Measurements from ENCODE around the gene ZFHX3. TPM values are rescaled to one million over a fixed set of nuclear protein-coding genes. Genes with fewer than 3 reads are reported as not detected.

Gene ZFHX3
- total and polyA plus RNA-seq, 2 experiments from 2014 or later = 6.7 to 12.2 TPM

DNA sequence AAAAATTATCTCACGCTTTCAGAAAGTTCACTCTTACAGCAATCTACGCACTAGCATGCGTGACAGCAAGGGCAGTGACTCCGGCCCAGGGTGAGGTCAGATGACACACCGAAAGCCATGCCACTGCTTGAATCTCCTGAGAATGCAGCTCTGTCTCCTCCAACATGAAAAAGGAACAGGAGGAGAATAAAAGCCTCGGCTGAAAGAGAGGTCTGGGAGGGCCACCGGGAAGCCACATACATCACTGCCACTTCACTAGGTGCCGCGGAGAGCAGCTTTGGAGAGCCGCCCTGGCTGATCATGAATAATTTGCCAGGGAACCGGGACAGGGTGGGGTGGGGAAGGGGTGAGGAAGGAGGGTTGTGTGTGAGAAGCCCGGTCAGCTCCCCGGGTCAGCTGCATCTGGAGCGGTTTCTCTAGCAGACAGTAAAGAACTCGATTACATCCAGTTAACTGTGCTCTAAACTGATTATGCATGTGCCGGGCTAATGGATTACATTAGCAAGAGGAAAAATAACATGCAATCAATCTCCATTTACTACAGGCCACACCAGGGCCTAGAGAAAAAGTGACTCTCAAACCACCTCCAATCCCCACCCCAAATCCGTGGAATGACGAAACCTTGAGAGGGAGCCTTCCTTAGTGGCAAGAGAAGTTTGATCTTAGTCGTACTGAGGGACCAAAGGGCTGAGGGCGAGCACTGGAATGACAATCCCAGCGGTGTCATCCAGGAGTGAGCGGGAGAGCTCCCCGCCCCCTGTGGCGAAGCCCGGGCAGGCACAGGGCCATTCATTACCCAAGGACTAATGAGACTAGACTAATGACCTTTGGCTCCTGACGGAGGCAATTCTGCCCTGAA lies 100.3 kb downstream of the ZFHX3 start:
- Histone ChIP-seq H3K4me3 (no peak overlapping the region), H3K9me3 (ENCODE audit: low read depth) (no peaks in the 10 kb centered on the region), H3K4me1 (ENCODE audit: low read depth) (peaks cover 19% of the 10 kb centered on the region), H3K27me3 (no peaks in the 10 kb centered on the region), H3K27ac (peak overlapping the region; percentile 30), H3K36me3 (peaks cover 3% of the 10 kb centered on the region)
- no peak for DNase-seq (ENCODE audit: low read depth in 1 of 2, low spot score in 1 of 2)
- TF ChIP-seq, protein P1, sequence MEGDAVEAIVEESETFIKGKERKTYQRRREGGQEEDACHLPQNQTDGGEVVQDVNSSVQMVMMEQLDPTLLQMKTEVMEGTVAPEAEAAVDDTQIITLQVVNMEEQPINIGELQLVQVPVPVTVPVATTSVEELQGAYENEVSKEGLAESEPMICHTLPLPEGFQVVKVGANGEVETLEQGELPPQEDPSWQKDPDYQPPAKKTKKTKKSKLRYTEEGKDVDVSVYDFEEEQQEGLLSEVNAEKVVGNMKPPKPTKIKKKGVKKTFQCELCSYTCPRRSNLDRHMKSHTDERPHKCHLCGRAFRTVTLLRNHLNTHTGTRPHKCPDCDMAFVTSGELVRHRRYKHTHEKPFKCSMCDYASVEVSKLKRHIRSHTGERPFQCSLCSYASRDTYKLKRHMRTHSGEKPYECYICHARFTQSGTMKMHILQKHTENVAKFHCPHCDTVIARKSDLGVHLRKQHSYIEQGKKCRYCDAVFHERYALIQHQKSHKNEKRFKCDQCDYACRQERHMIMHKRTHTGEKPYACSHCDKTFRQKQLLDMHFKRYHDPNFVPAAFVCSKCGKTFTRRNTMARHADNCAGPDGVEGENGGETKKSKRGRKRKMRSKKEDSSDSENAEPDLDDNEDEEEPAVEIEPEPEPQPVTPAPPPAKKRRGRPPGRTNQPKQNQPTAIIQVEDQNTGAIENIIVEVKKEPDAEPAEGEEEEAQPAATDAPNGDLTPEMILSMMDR (IDR thresholded peaks at IDR 0.05; ENCODE audit: low read depth, low read length) = no peak

DNA sequence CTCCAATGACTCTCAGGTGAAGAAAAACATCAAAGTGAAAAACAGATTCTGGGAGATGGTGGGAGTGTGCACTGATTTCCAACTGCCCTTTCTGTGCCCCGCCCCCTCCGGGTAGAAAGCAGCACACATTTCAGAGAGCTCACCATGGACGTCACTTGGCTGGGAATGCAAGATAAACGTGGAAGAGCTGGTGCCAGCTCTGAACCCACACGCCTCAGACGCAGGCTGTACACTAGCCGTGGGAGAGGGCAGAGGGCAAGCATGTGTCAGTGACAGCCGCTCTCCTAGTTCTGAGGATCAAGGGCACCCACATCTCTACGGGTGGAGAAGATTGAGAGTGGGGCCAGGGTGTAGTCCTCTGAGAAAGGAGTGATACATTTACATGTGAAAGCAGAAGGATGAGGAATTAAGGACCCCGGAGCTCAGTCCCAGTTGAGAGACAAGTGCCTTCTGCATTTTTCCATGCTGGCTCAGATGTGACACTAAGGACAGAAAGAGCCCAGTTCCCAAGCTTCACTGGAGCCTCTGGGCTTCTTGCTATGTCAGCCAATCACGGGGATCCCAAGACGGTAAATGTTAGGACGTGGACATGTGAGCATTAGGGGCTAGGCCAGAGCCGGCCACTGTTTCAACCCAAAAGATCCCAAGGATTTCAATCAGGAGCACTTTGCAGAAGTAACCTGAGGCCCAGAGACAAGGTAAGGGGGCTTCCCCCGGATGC lies 101.3 kb downstream of the ZFHX3 start:
- Histone ChIP-seq H3K27ac (peak overlapping the region; percentile 45), H3K9me3 (ENCODE audit: low read depth) (no peaks in the 10 kb centered on the region), H3K27me3 (no peaks in the 10 kb centered on the region), H3K4me3 (no peak overlapping the region), H3K36me3 (peaks cover 3% of the 10 kb centered on the region), H3K4me1 (ENCODE audit: low read depth) (peaks cover 16% of the 10 kb centered on the region)
- TF ChIP-seq, protein P1 (IDR thresholded peaks at IDR 0.05; ENCODE audit: low read depth, low read length) = no peak
- DNase-seq (ENCODE audit: low read depth in 1 of 2, low spot score in 1 of 2) = peak in 1 of 2 donors; percentile 79

DNA sequence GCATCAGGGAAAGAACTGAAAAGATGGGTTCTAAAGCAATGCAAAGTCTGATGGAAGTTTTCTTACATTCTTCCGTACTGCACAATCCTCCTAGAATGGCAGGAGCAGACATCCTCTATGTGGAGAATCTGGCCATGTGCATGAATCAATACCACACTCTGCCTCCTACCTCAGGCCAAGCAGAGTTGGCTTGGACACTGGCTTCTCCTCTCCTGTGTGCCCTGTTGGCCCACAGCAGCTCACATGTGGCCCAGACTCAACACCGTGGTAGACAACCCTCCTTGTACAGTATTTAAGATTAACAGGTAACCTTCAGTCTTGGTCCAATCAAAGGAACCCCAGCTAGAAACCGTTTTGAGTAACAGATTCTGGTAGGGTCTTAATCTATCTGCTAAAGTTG lies 101.9 kb downstream of the ZFHX3 start:
- peak overlapping the region; percentile 45 for H3K27ac ChIP-seq

DNA sequence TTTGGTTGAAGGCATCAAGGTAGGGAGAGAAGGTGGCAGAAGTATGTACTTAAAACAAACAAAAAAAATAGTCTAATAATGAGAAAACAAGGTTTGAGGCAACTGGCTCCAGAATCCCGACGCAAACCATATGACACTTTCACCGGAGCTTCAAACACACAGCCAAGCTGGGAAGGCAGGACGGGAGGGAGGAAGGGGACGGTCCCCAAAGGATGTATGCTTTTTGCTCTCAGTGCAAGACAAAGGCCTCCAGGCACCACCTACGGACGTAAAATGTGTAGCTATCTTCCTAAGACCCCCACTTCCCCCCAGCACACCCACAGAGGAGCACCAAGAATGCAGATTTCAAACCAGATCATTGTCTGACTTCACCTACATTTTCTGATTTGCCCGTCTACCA lies 102.3 kb downstream of the ZFHX3 start:
- no peak overlapping the region for H3K4me3 ChIP-seq

More for the DNA sequence above, 101.9 kb downstream of the ZFHX3 start:
- Histone ChIP-seq H3K9me3 (ENCODE audit: low read depth) (no peaks in the 10 kb centered on the region), H3K27me3 (no peaks in the 10 kb centered on the region), H3K4me3 (no peak overlapping the region), H3K36me3 (peaks cover 3% of the 10 kb centered on the region), H3K4me1 (ENCODE audit: low read depth) (peaks cover 16% of the 10 kb centered on the region)
- DNase-seq (ENCODE audit: low read depth in 1 of 2, low spot score in 1 of 2) = no peak
- TF ChIP-seq, protein P1 (IDR thresholded peaks at IDR 0.05; ENCODE audit: low read depth, low read length) = no peak

DNA sequence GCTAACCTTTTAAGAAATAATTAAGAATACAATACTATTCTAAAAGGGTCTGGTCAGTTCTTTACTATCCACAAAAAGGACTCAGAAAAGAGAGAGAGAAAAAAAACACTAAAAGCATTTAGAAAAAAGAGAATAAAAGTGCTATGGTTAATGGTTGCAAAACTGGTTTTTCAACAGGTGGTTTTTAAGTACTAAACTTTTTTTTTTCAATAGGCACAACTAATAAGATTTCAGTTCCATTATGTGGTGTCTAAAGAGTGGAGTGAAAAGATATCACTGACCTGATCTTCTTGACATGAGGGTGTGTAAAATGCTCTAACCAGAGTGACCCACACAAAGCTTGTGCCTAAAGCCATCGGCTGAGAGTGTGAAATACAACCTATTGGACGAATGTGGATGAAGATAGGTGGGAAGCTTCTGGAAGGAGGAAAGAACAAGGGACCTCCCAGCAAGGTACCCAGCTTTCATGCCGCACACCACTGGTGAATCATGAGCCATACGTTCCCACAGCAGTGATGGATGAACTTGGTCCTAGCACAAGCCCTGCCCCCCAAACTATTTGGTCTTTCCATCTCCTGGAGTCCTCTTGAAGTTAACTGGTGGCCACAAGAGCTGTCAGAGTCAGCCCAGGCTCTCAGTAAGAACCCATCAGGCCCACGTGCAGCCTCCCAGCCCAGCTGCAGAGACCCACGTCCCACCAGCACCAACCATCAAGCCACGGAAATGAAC lies 103.0 kb downstream of the ZFHX3 start:
- H3K9me3 ChIP-seq (ENCODE audit: low read depth) = no peaks in the 10 kb centered on the region
- H3K4me1 ChIP-seq (ENCODE audit: low read depth) = peaks cover 16% of the 10 kb centered on the region
- no peaks in the 10 kb centered on the region for H3K36me3 ChIP-seq
- TF ChIP-seq, protein P1 (IDR thresholded peaks at IDR 0.05; ENCODE audit: low read depth, low read length) = no peak
- H3K27ac ChIP-seq = no peak overlapping the region
- DNase-seq (ENCODE audit: low read depth in 1 of 2, low spot score in 1 of 2) = no peak
- H3K27me3 ChIP-seq = no peaks in the 10 kb centered on the region
- no peak overlapping the region for H3K4me3 ChIP-seq

More for the DNA sequence above, 102.3 kb downstream of the ZFHX3 start:
- H3K4me1 ChIP-seq (ENCODE audit: low read depth) = peaks cover 16% of the 10 kb centered on the region
- peaks cover 3% of the 10 kb centered on the region for H3K36me3 ChIP-seq
- no peaks in the 10 kb centered on the region for H3K27me3 ChIP-seq
- no peak overlapping the region for H3K27ac ChIP-seq
- no peaks in the 10 kb centered on the region for H3K9me3 ChIP-seq (ENCODE audit: low read depth)
- no peak for DNase-seq (ENCODE audit: low read depth in 1 of 2, low spot score in 1 of 2)
- TF ChIP-seq, protein P1 (IDR thresholded peaks at IDR 0.05; ENCODE audit: low read depth, low read length) = no peak

Measured in cardiac muscle cell (in vitro differentiated cells and primary cell).